SK-N-SH treated with all-trans-retinoic acid at 6 μM for 48 hours (cell line): ENCODE results near the gene ZGLP1.

Source experiments
- ESRRG ChIP-seq: fragments of 250-450 bp; sonication (Bioruptor Pico); IDR thresholded peaks from 2 replicates; pipeline ENCODE4 v1.6.1; 2021; ENCODE audit warnings: mild to moderate bottlenecking
- TF ChIP-seq, protein P1 (sequence below): fragments of 250-450 bp; sonication (Bioruptor Pico); IDR thresholded peaks from 2 replicates; pipeline ENCODE4 v1.8.0; 2020; ENCODE audit warnings: mild to moderate bottlenecking, moderate library complexity, borderline replicate concordance
- TF ChIP-seq, protein P2 (sequence below): fragments of 250-450 bp; sonication (Bioruptor Pico); IDR thresholded peaks from 2 replicates; pipeline ENCODE4 v1.5.0; 2020; ENCODE audit warnings: mild to moderate bottlenecking, moderate library complexity

- TF ChIP-seq, protein P1, sequence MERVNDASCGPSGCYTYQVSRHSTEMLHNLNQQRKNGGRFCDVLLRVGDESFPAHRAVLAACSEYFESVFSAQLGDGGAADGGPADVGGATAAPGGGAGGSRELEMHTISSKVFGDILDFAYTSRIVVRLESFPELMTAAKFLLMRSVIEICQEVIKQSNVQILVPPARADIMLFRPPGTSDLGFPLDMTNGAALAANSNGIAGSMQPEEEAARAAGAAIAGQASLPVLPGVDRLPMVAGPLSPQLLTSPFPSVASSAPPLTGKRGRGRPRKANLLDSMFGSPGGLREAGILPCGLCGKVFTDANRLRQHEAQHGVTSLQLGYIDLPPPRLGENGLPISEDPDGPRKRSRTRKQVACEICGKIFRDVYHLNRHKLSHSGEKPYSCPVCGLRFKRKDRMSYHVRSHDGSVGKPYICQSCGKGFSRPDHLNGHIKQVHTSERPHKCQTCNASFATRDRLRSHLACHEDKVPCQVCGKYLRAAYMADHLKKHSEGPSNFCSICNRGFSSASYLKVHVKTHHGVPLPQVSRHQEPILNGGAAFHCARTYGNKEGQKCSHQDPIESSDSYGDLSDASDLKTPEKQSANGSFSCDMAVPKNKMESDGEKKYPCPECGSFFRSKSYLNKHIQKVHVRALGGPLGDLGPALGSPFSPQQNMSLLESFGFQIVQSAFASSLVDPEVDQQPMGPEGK (CRISPR knock-in tag) = no peak
- TF ChIP-seq, protein P2, sequence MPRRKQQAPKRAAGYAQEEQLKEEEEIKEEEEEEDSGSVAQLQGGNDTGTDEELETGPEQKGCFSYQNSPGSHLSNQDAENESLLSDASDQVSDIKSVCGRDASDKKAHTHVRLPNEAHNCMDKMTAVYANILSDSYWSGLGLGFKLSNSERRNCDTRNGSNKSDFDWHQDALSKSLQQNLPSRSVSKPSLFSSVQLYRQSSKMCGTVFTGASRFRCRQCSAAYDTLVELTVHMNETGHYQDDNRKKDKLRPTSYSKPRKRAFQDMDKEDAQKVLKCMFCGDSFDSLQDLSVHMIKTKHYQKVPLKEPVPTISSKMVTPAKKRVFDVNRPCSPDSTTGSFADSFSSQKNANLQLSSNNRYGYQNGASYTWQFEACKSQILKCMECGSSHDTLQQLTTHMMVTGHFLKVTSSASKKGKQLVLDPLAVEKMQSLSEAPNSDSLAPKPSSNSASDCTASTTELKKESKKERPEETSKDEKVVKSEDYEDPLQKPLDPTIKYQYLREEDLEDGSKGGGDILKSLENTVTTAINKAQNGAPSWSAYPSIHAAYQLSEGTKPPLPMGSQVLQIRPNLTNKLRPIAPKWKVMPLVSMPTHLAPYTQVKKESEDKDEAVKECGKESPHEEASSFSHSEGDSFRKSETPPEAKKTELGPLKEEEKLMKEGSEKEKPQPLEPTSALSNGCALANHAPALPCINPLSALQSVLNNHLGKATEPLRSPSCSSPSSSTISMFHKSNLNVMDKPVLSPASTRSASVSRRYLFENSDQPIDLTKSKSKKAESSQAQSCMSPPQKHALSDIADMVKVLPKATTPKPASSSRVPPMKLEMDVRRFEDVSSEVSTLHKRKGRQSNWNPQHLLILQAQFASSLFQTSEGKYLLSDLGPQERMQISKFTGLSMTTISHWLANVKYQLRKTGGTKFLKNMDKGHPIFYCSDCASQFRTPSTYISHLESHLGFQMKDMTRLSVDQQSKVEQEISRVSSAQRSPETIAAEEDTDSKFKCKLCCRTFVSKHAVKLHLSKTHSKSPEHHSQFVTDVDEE (CRISPR knock-in tag) = no peak
- no peak for TF ChIP-seq ESRRG (CRISPR knock-in tag)
Observed at GRCh38 chr19:10343495-10343894, 33.9 kb upstream of the ZGLP1 start.
